B cell (primary cell): Measurements from ENCODE around the gene POLD1. TPM values are rescaled to one million over a fixed set of nuclear protein-coding genes. Genes with fewer than 3 reads are reported as not detected.

Experiments
- ATAC-seq: fragments of 200-7000 bp; cut with Tn5 transposase; one replicate; pipeline ENCODE4 v1.10.0; 2021; ENCODE audit warnings: low read depth, mild to moderate bottlenecking, moderate number of reproducible peaks, moderate library complexity
- CTCF ChIA-PET: fragments of 350-600 bp; sonication (Branson Sonifier 250); formaldehyde crosslinking; loops from one replicate; lab custom pipeline; 2021; ENCODE audit warnings: antibody characterized with exemption, inconsistent platforms; lab: Charles Lee
- POLR2A ChIA-PET: fragments of 350-600 bp; sonication (Branson Sonifier 250); formaldehyde crosslinking; loops from one replicate; lab custom pipeline; 2021; ENCODE audit warnings: antibody characterized with exemption; lab: Charles Lee
- DNase-seq: peaks from one replicate; pipeline ENCODE4 v3.0.0; 2013
- H2AFZ ChIP-seq: 2 replicates; pipeline ENCODE4 v1.6.1; 2012; ENCODE audit warnings: mild to moderate bottlenecking, low read depth, low read length; ENCODE audit not compliant: insufficient read depth, poor library complexity, severe bottlenecking
- H3K27ac ChIP-seq, 2 donors: 1 replicate in 1 of 2; 2 replicates in 1 of 2; pipeline ENCODE4 v1.5.1; 2012 to 2013; ENCODE audit warnings: low read length in 2 of 2, mild to moderate bottlenecking in 2 of 2, moderate library complexity in 1 of 2
- H3K27me3 ChIP-seq, 4 experiments: fragments of 200-600 bp in 1 of 4; sonication (generic) in 1 of 4; replicated peaks in 1 of 4; 1 replicate in 2 of 4; 2 replicates in 2 of 4; pipeline versions ENCODE4 v1.6.1 to v1.7.0; 2013 to 2016; ENCODE audit warnings: low read length in 3 of 4, mild to moderate bottlenecking in 2 of 4, mixed read lengths in 1 of 4, moderate library complexity in 1 of 4; ENCODE audit not compliant: insufficient read depth in 4 of 4, control insufficient read depth in 3 of 4; ENCODE audit errors: control extremely low read depth in 1 of 4
- H3K36me3 ChIP-seq, 2 experiments: replicated peaks in 1 of 2; 1 replicate in 1 of 2; 2 replicates in 1 of 2; pipeline versions ENCODE4 v1.6.1 to v1.7.1; 2013; ENCODE audit warnings: low read length in 1 of 2; ENCODE audit not compliant: insufficient read depth in 2 of 2, control insufficient read depth in 1 of 2; ENCODE audit errors: control extremely low read depth in 1 of 2, extremely low read depth in 1 of 2
- H3K4me1 ChIP-seq, 2 donors: fragments of 200-600 bp in 1 of 2; sonication (generic) in 1 of 2; 1 replicate in 1 of 2; 2 replicates in 1 of 2; pipeline versions ENCODE4 v1.5.1 to v1.6.1; 2013 to 2017; ENCODE audit warnings: low read length in 2 of 2; ENCODE audit not compliant: control insufficient read depth in 2 of 2, insufficient read depth in 2 of 2
- H3K4me2 ChIP-seq: replicated peaks from 2 replicates; pipeline ENCODE3; 2012; ENCODE audit warnings: mild to moderate bottlenecking, low read depth, low read length; ENCODE audit not compliant: poor library complexity, severe bottlenecking
- H3K4me3 ChIP-seq, 5 experiments: fragments of 200-600 bp in 1 of 5; sonication (generic) in 1 of 5; 1 replicate in 3 of 5; 2 replicates in 2 of 5; pipeline versions ENCODE4 v1.5.1 to v1.7.0; 2011 to 2016; ENCODE audit warnings: low read length in 4 of 5, mild to moderate bottlenecking in 4 of 5, low read depth in 2 of 5, control low read depth in 1 of 5, moderate library complexity in 1 of 5; ENCODE audit not compliant: insufficient read depth in 1 of 5; ENCODE audit errors: control extremely low read depth in 1 of 5, extremely low read depth in 1 of 5
- H3K79me2 ChIP-seq: fragments of 200-600 bp; sonication (generic); one replicate; pipeline ENCODE4 v1.6.0; 2016; ENCODE audit warnings: low read length; ENCODE audit not compliant: control insufficient read depth, insufficient read depth
- H3K9ac ChIP-seq: fragments of 200-600 bp; sonication (generic); 2 replicates; pipeline ENCODE4 v1.6.1; 2017; ENCODE audit warnings: mild to moderate bottlenecking, low read length, moderate library complexity
- H3K9me3 ChIP-seq, 3 donors: one replicate each; pipeline versions ENCODE4 v1.6.1 to v1.7.1; 2013; ENCODE audit warnings: low read length in 2 of 3; ENCODE audit not compliant: control insufficient read depth in 2 of 3, insufficient read depth in 1 of 3; ENCODE audit errors: control extremely low read depth in 1 of 3
- H4K20me1 ChIP-seq: 2 replicates; pipeline ENCODE4 v1.6.0; 2012; ENCODE audit warnings: mild to moderate bottlenecking, low read length; ENCODE audit not compliant: insufficient read depth, control insufficient read depth, poor library complexity, severe bottlenecking
- H3K27ac Mint-ChIP-seq: one replicate; pipeline ENCODE4 v1.8.0; 2021; ENCODE audit warnings: mixed read lengths
- H3K27me3 Mint-ChIP-seq: one replicate; pipeline ENCODE4 v1.8.0; 2021; ENCODE audit warnings: mixed read lengths
- H3K4me1 Mint-ChIP-seq: one replicate; pipeline ENCODE4 v1.8.0; 2021; ENCODE audit warnings: mixed read lengths
- H3K4me3 Mint-ChIP-seq: one replicate; pipeline ENCODE4 v1.8.0; 2021; ENCODE audit warnings: mixed read lengths
- H3K9me3 Mint-ChIP-seq: one replicate; pipeline ENCODE4 v1.8.0; 2022; ENCODE audit warnings: mixed read lengths; ENCODE audit not compliant: insufficient read depth
- CTCF ChIP-seq: fragments of 200-600 bp; IDR thresholded peaks from one replicate; pipeline ENCODE4 v1.8.0; 2022; ENCODE audit warnings: antibody characterized with exemption, mild to moderate bottlenecking
- EZH2 ChIP-seq: IDR thresholded peaks from 2 replicates; pipeline ENCODE4 v1.6.1; 2012; ENCODE audit warnings: borderline replicate concordance, low read depth, mild to moderate bottlenecking, moderate library complexity, low read length; ENCODE audit not compliant: insufficient read depth, poor library complexity, severe bottlenecking
- WGBS: methylation state at CpG from one replicate; pipeline ENCODE4 v1.1.5; 2013; ENCODE audit warnings: missing lambda C conversion rate; ENCODE audit not compliant: insufficient coverage; 5-methylcytosine and 5-hydroxymethylcytosine counted together
- intact Hi-C: fragments of 100-400 bp; cut with micrococcal nuclease; formaldehyde crosslinking; loops from one replicate; pipeline ENCODE4 v1.10.0; 2022
- polyA plus RNA-seq: library from polyadenylated mRNA; depleted of rRNA; stranded (reverse); fragments of >200 nt; gene quantifications from 2 replicates; pipeline ENCODE4 v1.2.3, GENCODE V29; 2012
- total RNA-seq, 2 donors: library from RNA; stranded (reverse); fragments of 120-200 nt in 1 of 2; gene quantifications; 1 replicate in 1 of 2; 2 replicates in 1 of 2; pipeline versions ENCODE4 v1.2.3 to v1.2.4, GENCODE V29; 2013 to 2022

Gene POLD1
- total and polyA plus RNA-seq, 2 donors (not counting 1 experiment from before 2014, with no cell fraction given): 43.6 to 65.2 TPM

GRCh38 chr19:50379602-50380001 lies 4.5 kb upstream of the POLD1 start:
- Mint-ChIP-seq H3K9me3 (no peaks in the 10 kb centered on the region), H3K27ac (no peak overlapping the region), H3K4me3 (no peak overlapping the region), H3K27me3 (no peaks in the 10 kb centered on the region), H3K4me1 (peaks cover 33% of the 10 kb centered on the region)
- Histone ChIP-seq H3K27ac (no peak overlapping the region), H3K79me2 (peaks cover 19% of the 10 kb centered on the region), H3K9me3 (no peaks in the 10 kb centered on the region), H4K20me1 (peaks cover 50% of the 10 kb centered on the region), H2AFZ (no peak overlapping the region), H3K27me3 (no peaks in the 10 kb centered on the region), H3K9ac (no peak overlapping the region), H3K4me1 (peaks cover 12 to 25% of the 10 kb centered on the region in 2 donors), H3K4me2 (no peak overlapping the region), H3K4me3 (no peak overlapping the region), H3K36me3 (peaks cover 1 to 56% of the 10 kb centered on the region in 2 experiments)
- ChIA-PET POLR2A (no interaction called here), CTCF (no interaction called here)
- DNase-seq (peak; percentile 18), ATAC-seq (no peak)
- 95% methylated on average over 9 of the region's 11 CpGs for WGBS
- TF ChIP-seq CTCF: no peak
- no peak for TF ChIP-seq EZH2
- intact Hi-C loops: no loop called here

- no peak overlapping the region for H3K27ac Mint-ChIP-seq
- no peak overlapping the region for H3K27ac ChIP-seq
- CTCF ChIA-PET: no interaction called here
- peaks cover 39% of the 10 kb centered on the region for H3K4me1 Mint-ChIP-seq
- DNase-seq (peak; percentile 23), ATAC-seq (no peak)
- H3K9ac ChIP-seq: no peak overlapping the region
- no peak overlapping the region for H3K4me3 ChIP-seq
- H3K4me1 ChIP-seq: peaks cover 18 to 30% of the 10 kb centered on the region in 2 donors
- peaks cover 1 to 56% of the 10 kb centered on the region in 2 experiments for H3K36me3 ChIP-seq
- H4K20me1 ChIP-seq: peaks cover 50% of the 10 kb centered on the region
- H3K4me2 ChIP-seq: no peak overlapping the region
- H3K9me3 Mint-ChIP-seq: no peaks in the 10 kb centered on the region
- no peaks in the 10 kb centered on the region for H3K27me3 ChIP-seq
- intact Hi-C loops: no loop called here
- H3K27me3 Mint-ChIP-seq: no peaks in the 10 kb centered on the region
- H2AFZ ChIP-seq: no peak overlapping the region
- 98% methylated on average over 10 of the region's 11 CpGs for WGBS
- POLR2A ChIA-PET: no interaction called here
- H3K4me3 Mint-ChIP-seq: no peak overlapping the region
- TF ChIP-seq CTCF (no peak), EZH2 (no peak)
- peaks cover 24% of the 10 kb centered on the region for H3K79me2 ChIP-seq
- H3K9me3 ChIP-seq: no peaks in the 10 kb centered on the region
Measured at GRCh38 chr19:50380137-50380536, 4.0 kb upstream of the POLD1 start.
